GM12892 (cell line): Measurements from ENCODE around the gene NECAP2.

ENCODE experiments used
- POLR2A ChIP-seq: IDR thresholded peaks from 2 replicates; pipeline ENCODE4 v1.6.1; 2011; ENCODE audit warnings: low read depth, low read length, control low read depth
- POLR2AphosphoS5 ChIP-seq: IDR thresholded peaks from 2 replicates; pipeline ENCODE4 v1.6.1; 2011; ENCODE audit warnings: low read depth, low read length, control low read depth

- TF ChIP-seq POLR2A (no peak), POLR2AphosphoS5 (no peak)
Measured at GRCh38 chr1:16413191-16413590, 27.3 kb upstream of the NECAP2 start.
